ENCODE measurements around the gene LYAR.

LYAR gene

GRCh38 chr4:4316150-4316495 lies 26.2 kb upstream of the LYAR start:
- DNase-seq (ENCODE audit: low read depth in 2 of 2) = no peak

- DNase-seq (ENCODE audit: low read depth in 2 of 2) = no peak
Observed at GRCh38 chr4:4315461-4316149, 25.7 kb upstream of the LYAR start.

- DNase-seq (ENCODE audit: low read depth in 2 of 2) = no peak
Observed at GRCh38 chr4:4311193-4311592, 21.2 kb upstream of the LYAR start.

- no peak for DNase-seq (ENCODE audit: low read depth in 2 of 2)
Observed at GRCh38 chr4:4308800-4309441, 19.0 kb upstream of the LYAR start.

GRCh38 chr4:4306920-4307319 lies 17.0 kb upstream of the LYAR start:
- no peak for DNase-seq (ENCODE audit: low read depth in 2 of 2)

- DNase-seq (ENCODE audit: low read depth in 2 of 2) = no peak
Observed at GRCh38 chr4:4302416-4302815, 12.5 kb upstream of the LYAR start.

GRCh38 chr4:4302001-4302400 lies 12.0 kb upstream of the LYAR start:
- DNase-seq (ENCODE audit: low read depth in 2 of 2) = no peak

GRCh38 chr4:4299006-4299405 lies 9.1 kb upstream of the LYAR start:
- no peak for DNase-seq (ENCODE audit: low read depth in 2 of 2)

GRCh38 chr4:4296283-4296846 lies 6.4 kb upstream of the LYAR start:
- no peak for DNase-seq (ENCODE audit: low read depth in 2 of 2)

GRCh38 chr4:4293279-4293678 lies 3.3 kb upstream of the LYAR start:
- no peak for DNase-seq (ENCODE audit: low read depth in 2 of 2)

- DNase-seq (ENCODE audit: low read depth in 2 of 2) = no peak
Observed at GRCh38 chr4:4289597-4289940, 385 bp downstream of the LYAR start.

GRCh38 chr4:4289055-4289454 lies 899 bp downstream of the LYAR start:
- DNase-seq (ENCODE audit: low read depth in 2 of 2) = no peak

GRCh38 chr4:4288098-4288497 lies 1.9 kb downstream of the LYAR start:
- no peak for DNase-seq (ENCODE audit: low read depth in 2 of 2)

GRCh38 chr4:4284827-4285618 lies 4.9 kb downstream of the LYAR start:
- no peak for DNase-seq (ENCODE audit: low read depth in 2 of 2)

GRCh38 chr4:4281787-4282186 lies 8.2 kb downstream of the LYAR start:
- DNase-seq (ENCODE audit: low read depth in 2 of 2) = no peak

GRCh38 chr4:4277531-4277930 lies 12.4 kb downstream of the LYAR start:
- DNase-seq (ENCODE audit: low read depth in 2 of 2) = no peak

- no peak for DNase-seq (ENCODE audit: low read depth in 2 of 2)
Observed at GRCh38 chr4:4274226-4274625, 15.7 kb downstream of the LYAR start.

- no peak for DNase-seq (ENCODE audit: low read depth in 2 of 2)
Observed at GRCh38 chr4:4271912-4272311, 18.0 kb downstream of the LYAR start.

GRCh38 chr4:4270529-4270928 lies 19.4 kb downstream of the LYAR start:
- no peak for DNase-seq (ENCODE audit: low read depth in 2 of 2)

- DNase-seq (ENCODE audit: low read depth in 2 of 2) = no peak
Observed at GRCh38 chr4:4269856-4270255, 20.1 kb downstream of the LYAR start.

GRCh38 chr4:4269331-4269731 lies 20.6 kb downstream of the LYAR start:
- no peak for DNase-seq (ENCODE audit: low read depth in 2 of 2)

GRCh38 chr4:4268776-4269175 lies 21.2 kb downstream of the LYAR start:
- no peak for DNase-seq (ENCODE audit: low read depth in 2 of 2)

GRCh38 chr4:4267981-4268380 lies 22.0 kb downstream of the LYAR start:
- DNase-seq (ENCODE audit: low read depth in 2 of 2) = no peak
